NCI-H2227 (cell line): ENCODE measurements around the gene UBE2L6.
"Not testable (repeated sequence)": the region's sequence is repeated elsewhere in the genome, so short reads cannot be mapped to it uniquely, and the experiment has no call there.

Experiments
- DNase-seq: peaks from one replicate; lab custom pipeline; 2025; ENCODE audit not compliant: unreplicated experiment; lab: John Stamatoyannopoulos, UW

Gene UBE2L6

DNA sequence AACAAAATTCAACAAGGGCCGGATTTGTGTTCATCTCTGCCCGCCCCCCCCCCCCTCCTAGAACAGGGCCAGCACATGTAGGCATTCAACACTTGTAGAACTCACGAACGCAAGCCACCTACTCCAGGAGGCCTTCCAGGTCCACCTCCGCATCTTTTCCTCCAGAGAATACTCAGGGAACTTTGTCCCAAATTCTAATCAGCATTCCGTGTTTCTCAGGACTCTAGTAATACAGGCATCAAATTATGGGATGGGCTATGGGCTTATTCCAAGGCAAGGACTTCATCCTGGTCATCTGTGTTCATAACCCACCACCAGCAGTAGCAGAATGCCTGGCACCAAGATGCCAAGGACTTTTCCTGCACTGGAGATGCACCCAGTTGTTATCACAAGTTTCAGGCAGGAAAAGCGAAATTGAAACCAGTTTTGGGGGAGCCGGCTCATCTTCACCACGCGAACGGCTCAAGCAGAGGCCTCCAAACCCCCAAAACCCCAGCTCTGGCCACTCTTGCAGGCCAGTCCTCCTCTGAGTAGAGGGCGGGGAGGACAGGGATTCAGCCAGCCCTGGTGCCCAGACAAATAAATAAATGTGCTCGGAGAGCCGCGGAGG is 462 bp downstream of the UBE2L6 start:
- peak; percentile 59 for DNase-seq

DNA sequence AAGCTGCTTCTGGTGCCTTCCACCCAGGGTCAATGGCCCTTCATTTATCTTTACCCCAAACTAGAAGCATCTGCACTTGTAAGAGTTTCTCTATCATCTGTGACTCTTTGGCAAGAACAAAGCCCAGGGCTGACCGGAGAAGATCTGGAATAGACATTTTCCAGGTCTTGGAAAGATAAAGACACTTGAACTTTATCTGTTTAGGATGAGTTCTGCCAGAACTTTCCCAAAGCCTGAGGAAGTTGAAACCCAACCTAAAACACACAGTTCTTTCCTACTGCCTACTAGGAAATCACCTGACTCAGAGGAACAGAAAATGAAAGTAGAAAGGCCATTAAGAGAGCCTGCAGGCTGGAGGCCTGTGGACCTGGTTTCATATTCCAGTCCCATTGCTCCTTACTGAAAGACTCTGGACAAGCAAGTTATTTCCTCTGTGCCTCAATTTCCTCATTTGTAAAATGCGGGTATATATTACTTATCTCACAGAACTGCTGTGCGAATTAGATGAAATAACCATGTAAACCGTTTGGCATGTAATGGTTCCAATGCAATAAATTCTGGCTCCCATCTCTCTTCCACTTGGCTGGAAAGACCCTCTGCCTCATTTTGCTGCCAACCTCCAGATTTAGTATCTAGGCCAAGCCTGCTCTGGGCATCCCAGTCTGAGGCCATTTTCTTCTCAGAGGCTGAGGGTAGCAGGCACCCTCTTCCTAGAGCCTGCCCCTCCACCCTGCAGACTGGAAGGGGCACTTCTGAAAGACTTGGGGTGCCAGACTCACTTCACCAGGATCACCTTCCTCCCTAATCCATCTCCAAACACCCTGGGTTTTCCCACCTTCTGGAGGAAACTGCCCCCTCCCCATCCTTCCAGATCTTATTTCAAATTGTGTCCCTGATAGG is 1.2 kb downstream of the UBE2L6 start:
- DNase-seq = peak; percentile 26

DNA sequence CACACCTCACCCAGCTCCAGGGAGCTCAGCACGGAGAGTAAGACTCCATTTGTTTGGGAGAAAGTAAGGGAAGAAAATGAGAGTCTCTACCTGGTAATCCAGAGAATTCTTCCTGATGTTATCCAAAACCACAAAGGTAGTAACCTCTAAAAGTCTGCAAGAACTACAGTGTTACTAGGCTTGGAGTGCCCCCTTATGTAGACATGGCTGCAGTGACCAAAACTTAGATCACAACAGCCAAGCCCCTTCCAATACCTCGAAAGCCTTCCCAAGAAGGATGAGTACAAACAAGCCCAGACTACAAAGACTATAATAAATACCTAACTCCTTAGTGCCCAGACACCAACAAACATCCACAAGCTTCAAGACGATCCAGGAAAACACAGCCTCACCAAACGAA is 4.9 kb downstream of the UBE2L6 start:
- DNase-seq = no peak

DNA sequence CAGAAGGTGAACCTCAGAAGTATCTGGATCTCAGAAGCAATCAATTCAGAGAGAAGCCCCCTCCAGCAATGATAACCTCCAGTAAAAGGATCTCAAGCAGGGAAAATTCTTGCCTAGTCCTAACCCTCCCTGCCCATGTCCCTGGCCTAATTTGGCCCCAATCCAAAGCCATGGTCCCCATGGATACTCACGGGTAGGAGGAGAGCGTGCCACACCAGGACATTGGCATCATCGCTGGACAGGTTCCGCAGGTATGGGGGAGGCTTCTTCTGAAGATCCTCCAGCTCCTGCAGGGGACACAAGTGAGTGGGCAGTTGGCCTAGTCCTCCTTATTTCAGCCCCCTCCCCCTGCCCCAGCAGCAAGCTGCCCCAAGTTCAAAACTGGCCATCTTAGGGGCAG is 7.3 kb downstream of the UBE2L6 start:
- DNase-seq = no peak

DNA sequence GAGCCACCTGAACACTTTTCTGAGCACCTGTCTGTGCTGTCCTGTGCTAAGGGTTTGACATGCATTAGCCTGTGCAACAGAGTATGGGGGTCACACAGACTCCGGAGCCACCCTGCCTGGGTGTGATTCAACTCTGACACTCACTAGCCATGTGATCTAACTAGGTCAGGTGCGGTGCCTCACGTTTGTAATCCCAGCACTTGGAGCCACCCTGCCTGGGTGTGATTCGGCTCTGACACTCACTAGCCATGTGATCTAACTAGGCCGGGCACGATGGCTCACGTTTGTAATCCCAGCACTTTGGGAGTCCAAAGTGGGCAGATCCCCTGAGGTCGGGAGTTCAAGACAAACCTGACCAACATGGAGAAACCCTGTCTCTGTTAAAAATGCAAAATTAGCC is 11.4 kb downstream of the UBE2L6 start:
- DNase-seq = no peak

DNA sequence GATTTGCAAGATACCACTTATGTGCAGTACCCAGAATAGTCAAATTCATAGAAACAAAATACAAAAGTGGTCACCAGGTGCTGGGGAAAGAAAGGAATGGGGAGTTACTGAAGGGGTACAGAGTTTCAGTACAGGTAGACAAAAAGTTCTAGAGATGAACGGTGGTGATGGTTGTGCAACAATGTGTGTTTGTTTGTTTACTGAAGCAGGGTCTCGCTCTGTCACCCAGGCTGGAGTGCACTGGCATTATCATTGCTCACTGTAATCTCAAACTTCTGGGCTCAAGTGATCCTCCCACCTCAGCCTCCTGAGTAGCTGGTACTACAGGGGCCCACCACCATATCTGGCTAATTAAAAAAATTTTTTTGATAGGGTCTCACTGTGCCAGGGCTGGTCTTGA is 12.1 kb downstream of the UBE2L6 start:
- no peak for DNase-seq

DNA sequence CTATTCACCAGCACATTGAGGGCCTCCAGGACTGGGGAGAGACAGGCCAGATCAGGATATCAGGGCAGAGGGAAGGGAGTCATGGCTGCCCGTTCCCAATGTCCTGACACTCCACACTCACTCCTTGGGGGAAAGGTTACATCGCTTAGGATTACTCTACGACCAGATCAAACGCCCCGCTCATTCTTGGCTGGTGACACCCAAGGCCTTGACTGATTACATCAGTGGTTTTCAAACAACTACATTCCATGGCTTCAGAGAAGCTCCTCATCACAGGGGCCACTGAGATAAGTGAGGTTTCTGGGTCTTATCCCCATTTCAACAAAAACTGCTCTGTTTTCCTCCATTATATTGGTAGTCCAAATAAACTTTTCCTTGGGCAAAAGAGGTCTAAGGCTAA is 15.0 kb downstream of the UBE2L6 start:
- no peak for DNase-seq

DNA sequence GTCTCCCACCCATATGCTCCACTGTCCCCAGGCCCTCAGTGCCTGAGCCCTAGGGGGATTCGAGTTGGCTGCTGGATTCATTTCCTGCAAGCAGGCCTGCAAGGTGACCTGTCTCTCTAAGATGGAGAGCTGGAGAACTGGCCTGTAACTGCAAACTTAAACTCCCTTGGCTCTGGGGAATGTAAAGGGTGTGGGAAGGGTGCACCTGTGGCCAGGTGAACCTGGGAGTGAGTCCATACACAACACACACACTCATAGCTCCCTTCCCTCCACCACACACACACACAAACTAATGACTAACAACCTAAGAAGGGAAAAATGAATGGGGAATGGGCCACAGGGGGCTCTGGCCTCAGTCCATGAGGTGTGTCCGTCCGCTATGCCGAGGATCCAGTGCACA is 15.5 kb downstream of the UBE2L6 start:
- no peak for DNase-seq

DNA sequence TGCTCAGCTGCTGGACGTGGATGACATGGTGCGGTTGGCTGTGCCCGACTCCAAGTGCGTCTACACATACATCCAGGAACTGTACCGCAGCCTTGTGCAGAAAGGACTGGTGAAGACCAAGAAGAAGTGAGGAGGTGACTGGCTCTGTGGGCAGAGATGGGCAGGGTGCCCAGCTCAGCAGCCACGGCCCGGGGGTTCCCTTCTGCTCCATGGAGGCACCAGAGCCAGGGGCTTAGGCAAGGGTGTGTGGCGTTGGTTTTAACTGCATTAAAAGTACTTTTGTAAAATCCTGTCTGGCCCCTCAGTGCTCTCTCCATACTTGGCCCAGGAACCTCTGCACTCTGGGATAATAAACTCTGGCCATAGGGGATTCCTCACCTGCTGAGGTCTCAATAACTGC is 17.5 kb downstream of the UBE2L6 start:
- DNase-seq = no peak

DNA sequence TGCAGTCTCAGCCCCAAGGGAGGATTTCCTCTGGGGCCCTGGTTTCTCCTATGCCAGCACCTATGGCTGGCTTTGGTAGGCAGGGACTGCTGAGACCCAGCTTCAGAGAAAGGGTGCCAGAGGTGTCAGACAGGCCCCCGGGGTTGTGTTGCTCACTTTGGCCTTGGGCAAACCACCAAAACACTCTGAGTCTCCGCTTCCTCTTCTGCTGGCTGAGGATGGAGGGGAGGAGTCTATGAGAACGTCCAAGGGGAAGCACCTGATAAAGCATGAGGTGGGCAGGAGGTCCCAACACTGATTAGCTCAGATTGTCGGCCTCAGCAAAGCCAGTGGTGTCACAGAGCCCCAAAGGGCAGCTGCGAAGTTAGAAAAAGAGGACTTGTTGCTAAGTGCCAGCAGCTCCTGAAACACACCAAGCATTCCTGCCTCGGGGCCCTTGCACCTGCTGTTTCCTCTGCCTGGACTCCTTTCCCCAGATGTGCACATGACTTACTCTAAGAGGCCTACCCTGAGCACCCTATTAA is 19.6 kb downstream of the UBE2L6 start:
- no peak for DNase-seq

DNA sequence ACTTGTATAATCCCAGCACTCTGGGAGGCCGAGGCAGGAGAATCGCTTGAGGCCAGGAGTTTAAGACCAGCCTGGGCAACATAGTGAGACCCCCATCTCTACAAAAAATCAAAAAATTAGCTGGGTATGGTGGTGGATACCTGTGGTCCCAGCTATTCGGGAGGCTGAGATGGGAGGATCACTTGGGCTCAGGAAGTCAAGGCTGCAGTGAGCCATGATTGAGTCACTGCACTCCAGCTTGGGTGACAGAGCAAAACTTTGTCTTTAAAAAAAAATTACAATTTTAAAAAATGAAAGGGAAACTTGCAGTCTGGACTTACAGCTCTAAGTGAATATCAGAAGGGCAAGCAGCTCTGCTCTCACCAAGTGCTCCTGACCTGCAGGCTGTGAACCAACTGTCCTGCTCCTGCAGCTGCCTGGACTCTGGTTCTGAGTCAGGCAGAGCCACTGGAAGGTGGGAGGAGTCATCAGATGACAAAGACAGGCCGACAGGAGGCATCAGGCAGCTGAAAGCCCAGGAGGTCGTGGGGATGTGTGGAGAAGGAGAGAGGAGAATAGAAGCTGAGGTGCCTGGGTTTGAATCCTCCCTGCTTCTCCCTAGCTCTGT is 20.5 kb downstream of the UBE2L6 start:
- peak; percentile 15 for DNase-seq

DNA sequence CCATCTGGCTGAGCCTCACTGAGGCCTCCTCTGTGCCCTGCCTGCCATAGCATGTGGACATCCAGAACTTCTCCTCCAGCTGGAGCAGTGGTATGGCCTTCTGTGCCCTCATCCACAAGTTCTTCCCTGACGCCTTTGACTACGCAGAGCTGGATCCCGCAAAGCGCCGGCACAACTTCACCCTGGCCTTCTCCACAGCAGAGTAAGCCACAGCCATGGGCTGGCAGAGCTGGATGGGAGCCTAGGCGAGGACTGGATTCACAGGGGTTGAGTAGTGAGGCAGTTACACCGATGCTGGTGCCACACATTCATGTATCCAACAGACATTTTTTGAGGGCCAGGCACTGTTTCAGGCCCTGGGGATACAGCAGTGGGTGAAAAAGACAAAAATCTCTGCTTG is 21.0 kb downstream of the UBE2L6 start:
- no peak for DNase-seq

DNA sequence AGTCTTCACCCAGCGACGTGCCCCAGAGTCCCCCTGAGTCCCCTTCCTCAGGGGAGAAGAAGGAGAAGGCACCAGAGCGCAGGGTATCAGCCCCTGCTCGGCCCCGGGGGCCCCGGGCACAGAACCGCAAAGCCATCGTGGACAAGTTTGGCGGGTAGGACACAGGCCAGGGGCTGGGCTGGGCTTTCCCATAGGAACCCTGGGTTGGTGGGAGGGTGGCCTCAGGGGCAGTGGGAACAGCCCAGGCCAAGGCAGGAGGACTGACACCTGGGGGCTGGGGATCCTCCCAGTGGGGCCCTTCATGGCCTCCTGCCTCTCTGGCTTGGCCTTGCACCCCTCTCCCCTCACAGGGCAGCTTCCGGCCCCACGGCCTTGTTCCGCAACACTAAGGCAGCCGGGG is 21.6 kb downstream of the UBE2L6 start:
- DNase-seq = no peak

DNA sequence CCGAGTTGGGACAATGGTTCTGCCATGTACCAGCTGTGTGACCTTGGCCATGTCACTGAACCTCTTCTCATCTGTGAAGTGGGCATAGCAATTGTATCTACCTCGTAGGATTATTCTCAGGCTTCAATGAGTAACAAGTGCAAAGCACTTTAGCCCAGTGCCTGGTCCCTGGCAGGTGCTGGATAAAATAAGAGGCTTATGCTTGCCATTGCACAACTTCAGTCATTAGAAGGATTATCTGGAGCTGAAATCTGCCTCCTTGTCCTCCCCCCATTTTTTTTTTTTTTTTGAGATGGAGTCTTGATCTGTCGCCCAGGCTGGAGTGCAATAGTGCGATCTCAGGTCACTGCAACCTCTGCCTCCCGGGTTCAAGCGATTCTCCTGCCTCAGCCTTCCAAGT is 22.9 kb downstream of the UBE2L6 start:
- no peak for DNase-seq

DNA sequence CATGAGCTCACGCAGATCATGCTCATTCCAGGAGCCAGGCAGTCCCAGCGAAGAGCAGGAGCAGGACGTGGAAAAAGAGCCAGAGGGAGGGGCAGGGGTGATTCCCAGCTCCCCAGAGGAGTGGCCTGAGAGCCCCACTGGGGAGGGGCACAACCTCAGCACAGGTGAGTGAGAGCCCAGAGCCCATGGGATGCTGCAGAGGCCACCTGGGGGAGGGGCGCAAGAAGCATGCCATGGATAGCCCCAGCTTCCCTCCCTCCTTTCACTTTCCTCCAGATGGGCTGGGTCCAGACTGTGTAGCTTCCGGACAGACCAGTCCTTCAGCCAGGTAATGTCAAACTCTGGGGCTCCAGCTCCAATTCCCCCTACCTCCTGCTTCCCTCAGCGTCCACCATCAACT is 23.9 kb downstream of the UBE2L6 start:
- no peak for DNase-seq

DNA sequence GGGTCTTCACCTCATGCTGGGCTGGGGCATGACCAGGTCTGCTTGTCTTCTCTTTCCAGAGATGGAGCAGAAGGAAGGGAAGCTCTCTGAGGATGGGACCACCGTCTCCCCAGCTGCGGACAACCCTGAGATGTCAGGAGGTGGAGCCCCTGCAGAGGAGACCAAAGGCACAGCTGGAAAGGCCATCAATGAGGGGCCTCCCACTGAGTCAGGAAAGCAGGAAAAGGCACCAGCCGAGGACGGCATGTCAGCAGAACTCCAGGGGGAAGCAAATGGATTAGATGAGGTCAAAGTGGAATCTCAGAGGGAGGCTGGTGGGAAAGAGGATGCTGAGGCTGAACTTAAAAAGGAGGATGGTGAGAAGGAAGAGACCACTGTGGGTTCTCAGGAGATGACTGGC is 24.9 kb downstream of the UBE2L6 start:
- no peak for DNase-seq

DNA sequence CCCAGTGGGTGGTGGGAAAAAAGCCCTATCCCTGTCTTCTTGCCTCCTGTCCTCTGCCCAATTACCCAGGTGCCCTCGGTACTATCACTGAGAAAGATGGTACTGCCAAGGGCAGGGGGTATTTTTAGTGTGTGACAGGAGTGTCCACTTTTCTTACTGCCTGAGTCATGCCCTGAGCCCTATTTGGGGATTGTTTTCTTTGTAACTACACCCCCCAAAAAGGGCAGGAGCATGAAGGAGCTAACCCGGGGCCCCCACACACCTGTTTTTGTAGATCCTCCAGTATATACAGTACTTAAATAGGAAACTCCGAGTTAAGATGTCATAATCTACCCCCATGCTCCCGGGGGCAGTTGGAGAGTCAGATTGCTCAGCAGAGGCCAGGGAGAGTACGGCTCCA is 26.3 kb downstream of the UBE2L6 start:
- no peak for DNase-seq

DNA sequence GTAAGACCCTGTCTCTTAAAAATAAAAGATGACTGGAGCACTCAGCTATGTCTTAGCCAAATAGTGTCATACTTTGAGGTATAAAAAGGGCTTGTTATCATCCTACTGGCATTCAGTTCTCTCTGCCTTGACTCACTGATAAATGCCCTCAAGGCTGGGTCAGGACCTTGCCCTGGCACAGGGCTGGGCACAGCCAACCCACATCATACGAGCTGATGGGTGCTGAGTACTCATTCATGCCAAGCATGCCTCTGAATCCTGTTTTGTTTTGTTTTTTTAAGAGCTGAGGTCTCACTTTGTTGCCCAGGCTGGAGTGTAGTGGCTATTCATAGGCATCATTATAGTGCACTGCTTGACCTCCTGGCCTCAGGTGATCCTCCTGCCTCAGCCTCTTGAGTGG is 28.1 kb downstream of the UBE2L6 start:
- no peak for DNase-seq

DNA sequence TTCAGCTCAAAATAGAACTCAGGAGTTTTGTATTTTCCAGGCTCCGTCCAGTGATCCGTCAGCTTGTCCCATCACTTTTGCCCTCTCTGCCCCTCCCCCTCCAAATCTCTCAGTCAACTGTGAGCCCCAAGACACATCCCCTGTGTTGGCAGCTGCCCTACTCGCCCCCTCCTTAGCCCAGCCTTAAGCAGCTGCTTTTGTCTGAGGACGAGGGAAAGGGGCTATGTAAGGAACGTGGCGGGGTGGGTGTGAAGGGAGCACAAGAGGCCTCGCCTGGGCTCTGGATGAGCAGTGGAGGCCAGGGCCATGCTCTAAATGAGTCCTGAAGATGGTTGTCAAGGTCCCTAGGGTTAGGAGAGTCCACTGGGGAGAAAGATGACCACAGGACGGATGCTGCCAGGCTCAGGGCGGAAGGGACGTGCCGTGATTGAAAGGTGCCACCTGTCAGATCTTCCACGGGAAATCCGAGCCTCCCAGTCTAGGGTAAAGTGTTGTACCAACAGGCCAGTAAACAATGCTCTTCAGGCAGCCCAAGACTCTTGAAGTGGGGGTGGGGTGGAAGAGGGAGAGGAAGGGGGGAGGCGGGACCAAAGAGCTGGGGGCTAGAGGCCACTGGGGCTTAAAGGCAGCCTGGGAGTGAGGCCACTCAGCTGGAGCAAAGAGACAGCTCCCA is 30.4 kb downstream of the UBE2L6 start, which contains the start of gene SMTNL1:
Gene SMTNL1, plus strand, starts transcription at position 649 of the 673 bp plus-strand sequence. CDS start 5,048 bp downstream, outside the sequence.
- peak; percentile 13 for DNase-seq

DNA sequence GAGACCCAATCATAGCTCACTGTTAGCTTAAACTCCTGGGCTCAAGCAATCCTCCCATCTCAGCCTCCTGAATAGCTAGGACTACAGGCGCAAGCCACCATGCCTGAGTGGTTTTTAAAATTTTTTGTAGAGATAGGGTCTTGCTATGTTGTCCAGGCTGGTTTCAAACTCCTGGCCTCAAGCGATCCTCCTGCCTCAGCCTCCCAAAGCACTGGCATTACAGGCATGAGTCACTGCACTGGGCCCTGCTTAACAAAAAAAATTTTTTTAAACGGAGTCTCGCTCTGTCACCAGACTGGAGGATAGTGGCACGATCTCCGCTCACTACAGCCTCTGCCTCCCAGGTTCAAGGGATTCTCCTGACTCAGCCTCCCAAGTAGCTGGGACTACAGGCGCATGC is 33.0 kb downstream of the UBE2L6 start:
- not testable (repeated sequence) for DNase-seq
